Psoas muscle (tissue), 8 donors: ENCODE data around the gene BTBD17. TPM values are rescaled to one million over a fixed set of nuclear protein-coding genes. Genes with fewer than 3 reads are reported as not detected.
A peak's percentile ranks its signal among the peaks of the same experiment; 100 is the strongest.

Experiments
- ATAC-seq, 4 donors: fragments of 200-7000 bp; cut with Tn5 transposase; one replicate each; pipeline ENCODE4 v1.9.1; 2020; ENCODE audit warnings: moderate library complexity in 3 of 4, mild to moderate bottlenecking in 2 of 4
- DNase-seq, 2 donors: peaks; one replicate each; pipeline ENCODE4 v3.0.0-alpha.2; 2020
- H3K27ac ChIP-seq: fragments of 200-600 bp; one replicate; pipeline ENCODE4 v1.8.0; 2022
- H3K27me3 ChIP-seq, 3 donors: fragments of 200-600 bp in 1 of 3; one replicate each; pipeline versions ENCODE4 v1.6.1 to v1.8.0; 2013 to 2022; ENCODE audit warnings: low read length in 2 of 3, mild to moderate bottlenecking in 2 of 3, moderate library complexity in 1 of 3; ENCODE audit not compliant: insufficient read depth in 3 of 3
- H3K36me3 ChIP-seq, 2 donors: fragments of 200-600 bp in 1 of 2; one replicate each; pipeline versions ENCODE4 v1.6.1 to v1.8.0; 2013 to 2022; ENCODE audit warnings: low read depth in 1 of 2, mild to moderate bottlenecking in 1 of 2, moderate library complexity in 1 of 2; ENCODE audit not compliant: insufficient read depth in 1 of 2
- H3K4me1 ChIP-seq: fragments of 200-600 bp; one replicate; pipeline ENCODE4 v1.8.0; 2022
- H3K4me3 ChIP-seq: fragments of 200-600 bp; one replicate; pipeline ENCODE4 v1.8.0; 2022; ENCODE audit warnings: mild to moderate bottlenecking
- H3K9me3 ChIP-seq: fragments of 200-600 bp; one replicate; pipeline ENCODE4 v1.8.0; 2022
- WGBS, 3 donors: extraction: QIAGEN DNeasy Blood & Tissue Kit; methylation state at CpG; one replicate each; pipeline versions ENCODE4 v1.1.6 to v1.1.7; 2013; 5-methylcytosine and 5-hydroxymethylcytosine counted together
- intact Hi-C, 2 donors: fragments of 100-400 bp; cut with DNase I; formaldehyde crosslinking; loops; one replicate each; pipeline versions ENCODE4 v1.11.0 to v1.14.2; 2022
- polyA plus RNA-seq, 3 donors: library from polyadenylated mRNA; stranded (reverse); fragments of 200-250 nt; gene quantifications; one replicate each; pipeline ENCODE4 v1.2.3, GENCODE V29; 2013
- total RNA-seq, 4 donors: library from RNA; stranded (reverse); fragmentation: NEBNext Ultra II Directional in 2 of 4; extraction: Animal tissue kit (Norgen Biotek cat#: 25700) in 2 of 4; gene quantifications; one replicate each; pipeline versions ENCODE4 v1.2.1 to v1.2.4, GENCODE V29; 2021 to 2023
- TF ChIP-seq, protein P1 (sequence below): fragments of 200-600 bp; IDR thresholded peaks from one replicate; pipeline ENCODE4 v1.8.0; 2022; ENCODE audit warnings: antibody characterized with exemption
- donor health status: healthy with polysubstance abuse.
- donor health status: DM: no; HTN: no; CAD: no; lungs with moderate emphysema.
- donor health status: Bipolar disorder and iron deficiency.
- donor health status: healthy.
- donor health status: DM: yes; HTN: yes; CAD: no.
- donor health status: DM: no; HTN: no; CAD: no.
- donor health status: DM: no; HTN: no; CAD: no.
- donor health status: DM: yes; HTN: yes; CAD: no.

BTBD17 gene
- total and polyA plus RNA-seq, 7 donors: not detected

DNA sequence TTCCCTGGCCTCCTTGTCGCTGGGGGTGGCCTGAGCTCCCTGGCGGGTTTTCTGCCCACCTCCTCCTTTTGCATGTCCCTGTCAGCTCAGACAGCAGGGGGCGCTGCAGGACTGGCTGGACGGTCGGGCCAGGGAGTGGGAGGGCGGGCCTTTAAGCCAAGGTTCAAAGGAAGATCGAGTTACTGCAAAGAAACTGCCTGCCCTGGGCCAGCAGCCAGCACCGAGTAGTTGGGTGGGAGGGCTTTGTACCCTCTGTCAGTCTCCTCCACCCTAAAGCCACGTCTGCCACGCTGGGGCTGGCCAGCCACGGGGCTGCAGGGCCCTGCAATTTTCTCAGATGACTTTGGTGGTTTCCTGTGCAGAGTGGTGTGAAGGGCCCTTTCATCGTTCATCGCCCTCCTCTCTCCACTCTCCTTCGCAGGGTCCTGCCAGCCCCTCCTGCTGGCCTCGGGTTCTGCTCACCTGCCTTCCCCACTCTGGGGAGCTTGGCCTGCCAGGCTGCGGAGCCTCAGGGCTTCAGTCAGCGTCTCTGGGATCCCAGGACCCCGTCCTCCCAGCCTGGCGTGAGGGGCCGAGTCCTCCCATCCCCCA, 17.9 kb upstream of the BTBD17 start:
- ATAC-seq (peak; percentile 89 to 94 (median 91)), DNase-seq (peak; percentile 93 to 97)
- intact Hi-C loops: loop anchor here (1.0 to 2.0 kb wide), 3 partner anchors 51 to 114 kb away; no protein-coding TSS in a partner anchor
- H3K27me3 ChIP-seq: no peaks in the 10 kb centered on the region
- H3K9me3 ChIP-seq: no peaks in the 10 kb centered on the region
- WGBS, 3 donors: 7 to 14% (median 9%) methylated on average over 19 to 20 of the region's 20 CpGs
- no peaks in the 10 kb centered on the region for H3K36me3 ChIP-seq
- H3K27ac ChIP-seq: peak overlapping the region; percentile 84
- peak overlapping the region; percentile 48 for H3K4me3 ChIP-seq
- TF ChIP-seq, protein P1, sequence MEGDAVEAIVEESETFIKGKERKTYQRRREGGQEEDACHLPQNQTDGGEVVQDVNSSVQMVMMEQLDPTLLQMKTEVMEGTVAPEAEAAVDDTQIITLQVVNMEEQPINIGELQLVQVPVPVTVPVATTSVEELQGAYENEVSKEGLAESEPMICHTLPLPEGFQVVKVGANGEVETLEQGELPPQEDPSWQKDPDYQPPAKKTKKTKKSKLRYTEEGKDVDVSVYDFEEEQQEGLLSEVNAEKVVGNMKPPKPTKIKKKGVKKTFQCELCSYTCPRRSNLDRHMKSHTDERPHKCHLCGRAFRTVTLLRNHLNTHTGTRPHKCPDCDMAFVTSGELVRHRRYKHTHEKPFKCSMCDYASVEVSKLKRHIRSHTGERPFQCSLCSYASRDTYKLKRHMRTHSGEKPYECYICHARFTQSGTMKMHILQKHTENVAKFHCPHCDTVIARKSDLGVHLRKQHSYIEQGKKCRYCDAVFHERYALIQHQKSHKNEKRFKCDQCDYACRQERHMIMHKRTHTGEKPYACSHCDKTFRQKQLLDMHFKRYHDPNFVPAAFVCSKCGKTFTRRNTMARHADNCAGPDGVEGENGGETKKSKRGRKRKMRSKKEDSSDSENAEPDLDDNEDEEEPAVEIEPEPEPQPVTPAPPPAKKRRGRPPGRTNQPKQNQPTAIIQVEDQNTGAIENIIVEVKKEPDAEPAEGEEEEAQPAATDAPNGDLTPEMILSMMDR: peak; percentile 97
- H3K4me1 ChIP-seq: peaks cover 24% of the 10 kb centered on the region

DNA sequence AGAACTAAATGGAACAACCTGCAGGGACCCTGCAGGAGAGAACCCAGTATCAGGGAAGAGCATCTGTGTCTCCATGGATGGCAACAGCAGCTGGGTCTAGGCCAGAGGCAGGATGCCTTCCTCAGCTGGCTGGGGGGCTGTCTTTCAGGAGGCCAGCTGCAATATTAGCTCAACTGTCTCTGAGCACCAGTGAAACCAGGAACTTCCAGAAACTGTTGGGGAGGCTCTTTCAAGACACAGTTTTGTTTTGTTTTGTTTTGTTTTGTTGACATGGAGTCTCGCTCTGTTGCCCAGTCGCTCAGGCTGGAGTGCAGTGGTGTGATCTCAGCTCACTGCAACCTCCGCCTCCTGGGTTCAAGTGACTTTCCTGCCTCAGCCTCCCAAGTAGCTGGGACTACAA, 13.2 kb upstream of the BTBD17 start:
- Histone ChIP-seq H3K4me3 (no peak overlapping the region), H3K9me3 (no peaks in the 10 kb centered on the region), H3K27ac (no peak overlapping the region), H3K4me1 (peaks cover 9% of the 10 kb centered on the region), H3K36me3 (no peaks in the 10 kb centered on the region), H3K27me3 (no peaks in the 10 kb centered on the region)
- DNase-seq: no peak
- ATAC-seq: no peak
- TF ChIP-seq, protein P1: no peak
- intact Hi-C loops: no loop called here
- WGBS, 3 donors: 85 to 91% (median 89%) methylated on average over 3 of the region's 3 CpGs

DNA sequence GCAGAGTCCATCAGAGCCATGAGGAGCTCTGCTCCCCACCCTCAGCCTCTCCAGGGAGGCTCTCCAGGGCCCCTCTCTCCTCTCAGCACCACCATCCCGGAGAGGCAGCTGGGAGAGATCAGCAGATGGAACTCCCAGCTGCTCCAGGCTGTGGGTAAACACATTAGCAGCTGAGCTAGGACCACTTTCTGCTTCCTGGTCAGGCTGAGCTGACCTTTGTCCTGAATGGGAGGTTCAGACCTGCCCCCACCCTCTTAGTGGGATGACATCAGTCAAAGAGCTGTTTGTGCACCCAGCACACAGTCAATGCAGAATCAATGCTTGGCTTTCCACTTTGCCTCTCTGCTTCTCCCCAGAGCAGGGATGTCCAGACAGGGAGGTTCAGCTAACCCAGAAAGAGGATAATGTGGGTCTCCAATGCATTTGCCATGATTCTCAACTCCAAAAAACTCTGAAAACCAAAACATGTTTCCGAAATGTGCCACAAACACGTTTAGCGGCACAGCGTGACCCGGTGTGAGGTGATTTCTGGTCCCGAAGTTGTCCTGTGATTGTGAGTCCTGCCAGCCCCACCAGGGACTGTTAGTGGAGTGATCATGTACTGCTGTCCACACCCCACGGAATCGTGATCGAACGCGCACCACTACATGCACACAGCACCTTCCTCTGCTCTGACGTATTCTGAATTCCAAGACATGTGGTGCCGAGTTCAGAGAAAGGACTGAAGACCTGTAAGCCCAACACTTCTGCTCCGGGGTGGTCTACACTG, 12.4 kb upstream of the BTBD17 start:
- Histone ChIP-seq H3K27ac (no peak overlapping the region), H3K27me3 (no peaks in the 10 kb centered on the region), H3K9me3 (no peaks in the 10 kb centered on the region), H3K4me1 (peaks cover under 1% of the 10 kb centered on the region), H3K4me3 (no peak overlapping the region), H3K36me3 (no peaks in the 10 kb centered on the region)
- WGBS, 3 donors: 76 to 79% (median 78%) methylated on average over 15 of the region's 15 CpGs
- intact Hi-C loops: no loop called here
- TF ChIP-seq, protein P1: no peak
- no peak for DNase-seq
- ATAC-seq: no peak

DNA sequence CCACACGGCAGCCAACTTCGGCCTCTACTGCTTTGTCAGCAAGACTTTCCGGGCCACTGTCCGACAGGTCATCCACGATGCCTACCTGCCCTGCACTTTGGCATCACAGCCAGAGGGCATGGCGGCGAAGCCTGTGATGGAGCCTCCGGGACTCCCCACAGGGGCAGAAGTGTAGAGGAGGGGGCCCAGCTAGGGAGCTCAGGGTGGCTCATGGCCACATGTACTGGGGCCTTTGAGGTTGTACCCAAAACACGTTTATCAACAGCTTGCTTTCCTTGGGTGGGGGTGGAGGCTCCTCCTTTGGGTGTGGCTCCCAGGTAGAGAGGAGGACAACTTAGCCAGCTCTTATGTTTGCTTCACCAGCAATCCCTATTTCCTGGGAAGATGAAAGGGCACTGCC, 10.8 kb upstream of the BTBD17 start:
- intact Hi-C loops: no loop called here
- WGBS, 3 donors: 93 to 97% (median 94%) methylated on average over 9 of the region's 9 CpGs

More for the DNA sequence above, 10.8 kb upstream of the BTBD17 start:
- no peaks in the 10 kb centered on the region for H3K36me3 ChIP-seq
- H3K4me1 ChIP-seq: no peaks in the 10 kb centered on the region
- TF ChIP-seq, protein P1: no peak
- DNase-seq (no peak), ATAC-seq (no peak)
- H3K27me3 ChIP-seq: no peaks in the 10 kb centered on the region
- no peaks in the 10 kb centered on the region for H3K9me3 ChIP-seq
- no peak overlapping the region for H3K4me3 ChIP-seq
- no peak overlapping the region for H3K27ac ChIP-seq
